WI38 (cell line): ENCODE results near the gene HOXA2.

ENCODE experiments used
- H3K4me3 ChIP-seq: 2 replicates; pipeline ENCODE4 v1.5.1; 2011; ENCODE audit warnings: low read depth, mild to moderate bottlenecking, control low read depth, low read length
- CTCF ChIP-seq: IDR thresholded peaks from 2 replicates; pipeline ENCODE4 v1.5.1; 2012; ENCODE audit warnings: low read depth, mild to moderate bottlenecking, control low read depth, low read length

The HOXA2 gene

GRCh38 chr7:27122077-27122910 is 19.8 kb upstream of the HOXA2 start:
- peak overlapping the region; percentile 46 for H3K4me3 ChIP-seq
- TF ChIP-seq CTCF, result no peak

DNA sequence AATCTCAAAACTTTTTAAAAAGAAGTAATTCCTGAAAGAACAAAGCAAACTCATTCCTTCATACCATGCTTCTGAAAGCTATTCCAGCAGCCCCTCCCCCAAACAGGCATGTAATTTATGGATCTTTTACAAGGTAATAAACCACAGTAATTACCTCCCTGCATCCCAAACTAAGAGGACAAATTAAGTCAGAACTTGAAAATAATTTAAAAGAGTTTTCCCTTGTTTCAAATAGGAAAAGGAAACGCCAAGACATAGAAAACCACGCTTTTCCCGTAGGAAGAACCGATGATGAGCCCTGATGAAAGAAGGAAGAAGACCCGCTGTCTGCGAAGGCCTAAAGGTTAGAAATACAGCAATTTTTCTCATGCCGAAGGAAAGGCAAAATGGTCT is 19.2 kb upstream of the HOXA2 start:
- peak overlapping the region; percentile 46 for H3K4me3 ChIP-seq
- no peak for TF ChIP-seq CTCF

DNA sequence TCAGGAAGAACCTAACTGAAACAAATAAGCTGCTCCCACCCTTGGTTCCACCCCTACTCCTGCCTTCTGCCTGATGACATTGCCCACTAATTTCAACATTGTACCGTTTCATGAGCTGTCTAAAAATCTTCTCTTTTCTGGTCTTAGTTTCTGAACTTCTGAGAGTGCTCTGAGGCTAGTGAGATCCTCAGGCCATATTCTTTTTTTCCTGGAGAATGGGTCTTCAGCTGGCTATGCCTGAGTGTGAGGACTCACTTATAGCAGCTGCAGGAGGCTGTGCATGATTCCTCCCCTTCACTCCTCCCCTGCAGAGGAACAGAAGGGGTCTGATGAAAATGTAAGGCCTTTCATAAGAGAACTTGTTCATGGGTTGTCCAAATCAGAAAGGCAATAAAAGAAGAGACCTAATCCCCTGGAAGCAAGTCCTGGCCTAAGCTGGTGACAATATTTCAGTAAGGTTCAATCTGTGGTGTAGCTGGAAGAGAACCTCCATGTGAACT is 17.0 kb upstream of the HOXA2 start:
- TF ChIP-seq CTCF, result no peak
- H3K4me3 ChIP-seq, result no peak overlapping the region

DNA sequence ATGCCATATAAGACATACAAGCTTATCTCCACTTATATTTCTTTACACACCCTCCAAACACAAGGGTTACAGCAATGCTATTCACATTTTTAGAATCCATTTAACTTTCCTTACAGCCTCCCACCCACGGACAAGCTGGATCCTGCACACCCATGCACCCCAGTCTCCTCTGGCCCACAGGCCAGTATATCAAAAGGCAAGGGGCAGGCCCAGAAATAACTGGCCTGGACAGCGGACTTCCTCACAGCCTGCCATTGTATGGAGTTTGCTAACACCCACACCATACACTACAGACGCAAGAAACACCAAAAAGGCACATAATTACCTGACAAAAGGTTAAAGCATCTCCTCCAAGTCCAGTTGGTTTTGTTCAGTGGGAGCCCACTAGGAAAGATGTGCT is 16.1 kb upstream of the HOXA2 start:
- no peak for TF ChIP-seq CTCF
- H3K4me3 ChIP-seq, result peak overlapping the region; percentile 83

GRCh38 chr7:27117887-27118491 is 15.5 kb upstream of the HOXA2 start:
- TF ChIP-seq CTCF, result no peak
- H3K4me3 ChIP-seq, result peak overlapping the region; percentile 83

GRCh38 chr7:27116962-27117886 is 14.7 kb upstream of the HOXA2 start:
- no peak for TF ChIP-seq CTCF
- peak overlapping the region; percentile 83 for H3K4me3 ChIP-seq
